T-helper 2 cell treated with Interferon-gamma antibody and Interleukin-4, amounts not matched to agents 5 μg/mL and 100 μg/mL, for 36 hours (primary cell): ENCODE data around the gene MND1.

Experiments used
- DNase-seq: peaks from one replicate; pipeline ENCODE4 v3.0.0; 2021; ENCODE audit warnings: low spot score
- H3K27ac Mint-ChIP-seq: one replicate; pipeline ENCODE4 v1.8.0; 2021; ENCODE audit warnings: mild to moderate bottlenecking, mixed read lengths
- H3K27me3 Mint-ChIP-seq: one replicate; pipeline ENCODE4 v1.8.0; 2021; ENCODE audit warnings: low read depth, mixed read lengths
- H3K36me3 Mint-ChIP-seq: one replicate; pipeline ENCODE4 v1.8.0; 2021; ENCODE audit warnings: low read depth, mixed read lengths
- H3K4me1 Mint-ChIP-seq: one replicate; pipeline ENCODE4 v1.8.0; 2021; ENCODE audit warnings: low read depth, mixed read lengths
- H3K4me3 Mint-ChIP-seq: one replicate; pipeline ENCODE4 v1.8.0; 2022; ENCODE audit warnings: mild to moderate bottlenecking, moderate library complexity, mixed read lengths
- H3K9me3 Mint-ChIP-seq: one replicate; pipeline ENCODE4 v1.8.0; 2021; ENCODE audit warnings: mixed read lengths

The MND1 gene

GRCh38 chr4:153426207-153426885 lies 81.9 kb downstream of the MND1 start:
- no peak for DNase-seq
- no peaks in the 10 kb centered on the region for H3K36me3 Mint-ChIP-seq
- no peaks in the 10 kb centered on the region for H3K27me3 Mint-ChIP-seq
- H3K4me1 Mint-ChIP-seq: peaks cover 59% of the 10 kb centered on the region
- H3K27ac Mint-ChIP-seq: peak overlapping the region; percentile 77
- no peaks in the 10 kb centered on the region for H3K9me3 Mint-ChIP-seq
- peak overlapping the region; percentile 67 for H3K4me3 Mint-ChIP-seq

DNA sequence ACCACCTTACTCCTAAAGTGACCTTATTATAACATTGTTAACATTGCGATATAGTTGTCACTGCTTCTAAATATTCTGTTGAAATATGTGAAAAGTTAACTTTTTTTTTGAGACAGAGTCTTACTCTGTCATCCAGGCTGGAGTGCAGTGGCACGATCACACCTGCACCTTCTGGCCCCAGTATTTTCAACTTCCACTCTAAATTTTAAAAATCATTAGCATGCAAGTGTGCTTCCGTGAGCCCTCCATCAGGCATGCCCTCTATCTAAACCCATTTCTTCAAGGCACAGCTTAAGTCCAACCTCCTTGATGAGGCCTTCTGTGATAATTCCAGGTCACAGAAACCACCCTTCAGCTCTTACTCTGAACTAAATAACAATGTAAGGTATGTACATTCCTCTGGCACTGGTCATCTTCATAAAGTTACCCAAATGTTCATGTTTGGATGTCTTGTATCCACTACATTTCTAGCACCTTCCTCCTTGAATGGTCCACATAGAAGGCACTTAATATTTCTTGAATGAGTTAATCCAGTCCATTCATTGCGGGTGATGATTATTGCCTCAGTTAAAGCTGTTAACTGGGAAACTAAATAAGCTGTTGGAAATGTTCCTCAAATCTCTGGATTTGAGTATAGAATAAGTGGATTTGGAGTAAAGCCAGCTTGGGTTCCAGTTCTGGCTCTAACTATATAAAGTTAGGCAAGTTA lies 83.0 kb downstream of the MND1 start:
- H3K4me1 Mint-ChIP-seq: peaks cover 58% of the 10 kb centered on the region
- H3K36me3 Mint-ChIP-seq: peaks cover 1% of the 10 kb centered on the region
- H3K9me3 Mint-ChIP-seq: no peaks in the 10 kb centered on the region
- H3K4me3 Mint-ChIP-seq: peak overlapping the region; percentile 22
- DNase-seq: no peak
- peak overlapping the region; percentile 62 for H3K27ac Mint-ChIP-seq
- no peaks in the 10 kb centered on the region for H3K27me3 Mint-ChIP-seq

GRCh38 chr4:153428941-153429475 lies 84.5 kb downstream of the MND1 start:
- H3K27ac Mint-ChIP-seq: no peak overlapping the region
- H3K36me3 Mint-ChIP-seq: peaks cover 3% of the 10 kb centered on the region
- peaks cover 65% of the 10 kb centered on the region for H3K4me1 Mint-ChIP-seq
- no peaks in the 10 kb centered on the region for H3K27me3 Mint-ChIP-seq
- H3K4me3 Mint-ChIP-seq: peak overlapping the region; percentile 37
- H3K9me3 Mint-ChIP-seq: no peaks in the 10 kb centered on the region
- no peak for DNase-seq

GRCh38 chr4:153432965-153433753 lies 88.7 kb downstream of the MND1 start:
- Mint-ChIP-seq H3K27me3 (no peaks in the 10 kb centered on the region), H3K4me1 (peaks cover 51% of the 10 kb centered on the region), H3K36me3 (peaks cover 3% of the 10 kb centered on the region), H3K27ac (peak overlapping the region; percentile 94), H3K4me3 (peak overlapping the region; percentile 88), H3K9me3 (no peaks in the 10 kb centered on the region)
- DNase-seq: peak; percentile 79

GRCh38 chr4:153433754-153434105 lies 89.2 kb downstream of the MND1 start:
- Mint-ChIP-seq H3K27me3 (no peaks in the 10 kb centered on the region), H3K4me1 (peaks cover 52% of the 10 kb centered on the region), H3K4me3 (peak overlapping the region; percentile 88), H3K36me3 (peaks cover 3% of the 10 kb centered on the region), H3K27ac (peak overlapping the region; percentile 94), H3K9me3 (no peaks in the 10 kb centered on the region)
- no peak for DNase-seq

GRCh38 chr4:153434190-153434589 lies 89.7 kb downstream of the MND1 start:
- Mint-ChIP-seq H3K4me1 (peaks cover 52% of the 10 kb centered on the region), H3K27ac (peak overlapping the region; percentile 94), H3K9me3 (no peaks in the 10 kb centered on the region), H3K27me3 (no peaks in the 10 kb centered on the region), H3K36me3 (peaks cover 3% of the 10 kb centered on the region), H3K4me3 (peak overlapping the region; percentile 88)
- DNase-seq: no peak

DNA sequence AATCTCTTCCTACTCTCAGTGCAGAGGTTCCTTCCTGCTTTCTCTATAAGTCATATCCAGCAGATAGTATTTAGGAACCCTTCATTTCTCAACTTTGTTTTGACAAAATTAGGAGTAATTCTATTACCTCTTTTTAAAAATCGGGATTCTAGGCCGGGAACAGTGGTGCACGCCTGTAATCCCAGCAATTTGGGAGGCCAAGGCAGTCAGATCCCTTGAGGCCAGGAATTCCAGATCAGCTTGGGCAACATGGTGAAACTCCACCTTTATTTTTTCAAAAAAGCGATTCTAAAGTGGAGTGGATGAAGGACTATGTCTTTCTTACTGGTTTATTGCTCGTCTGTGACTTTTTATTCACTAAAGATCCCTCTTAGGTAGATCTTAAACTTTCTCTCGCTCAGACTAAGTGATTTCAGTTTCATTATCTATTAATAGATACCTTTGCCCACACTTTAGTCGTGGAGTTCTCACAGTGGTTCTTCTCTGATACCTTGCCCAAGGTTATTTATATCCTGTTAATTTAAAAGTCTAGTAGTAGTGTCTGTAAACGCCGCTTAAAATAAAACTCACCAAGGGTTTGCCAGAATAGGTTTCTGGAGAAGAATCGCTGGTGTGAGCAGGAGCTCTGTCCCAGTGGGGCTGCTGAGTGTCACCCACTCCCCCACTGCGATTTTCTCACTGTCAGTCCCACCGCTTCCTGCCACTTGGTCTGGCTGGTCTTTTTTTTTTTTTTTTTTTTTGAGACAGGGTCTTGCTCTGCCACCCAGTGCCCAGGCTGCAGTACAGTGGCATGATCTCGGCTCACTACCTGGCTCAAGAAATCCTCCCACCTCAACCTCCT lies 94.6 kb downstream of the MND1 start:
- Mint-ChIP-seq H3K4me1 (peaks cover 30% of the 10 kb centered on the region), H3K4me3 (peak overlapping the region; percentile 76), H3K9me3 (no peaks in the 10 kb centered on the region), H3K36me3 (no peaks in the 10 kb centered on the region), H3K27me3 (no peaks in the 10 kb centered on the region), H3K27ac (peak overlapping the region; percentile 88)
- no peak for DNase-seq

- H3K27ac Mint-ChIP-seq: no peak overlapping the region
- no peaks in the 10 kb centered on the region for H3K36me3 Mint-ChIP-seq
- DNase-seq: no peak
- H3K4me3 Mint-ChIP-seq: peak overlapping the region; percentile 76
- H3K27me3 Mint-ChIP-seq: no peaks in the 10 kb centered on the region
- H3K9me3 Mint-ChIP-seq: no peaks in the 10 kb centered on the region
- H3K4me1 Mint-ChIP-seq: peaks cover 25% of the 10 kb centered on the region
These were observed 95.3 kb downstream of the MND1 start for GRCh38 chr4:153439831-153440230.

DNA sequence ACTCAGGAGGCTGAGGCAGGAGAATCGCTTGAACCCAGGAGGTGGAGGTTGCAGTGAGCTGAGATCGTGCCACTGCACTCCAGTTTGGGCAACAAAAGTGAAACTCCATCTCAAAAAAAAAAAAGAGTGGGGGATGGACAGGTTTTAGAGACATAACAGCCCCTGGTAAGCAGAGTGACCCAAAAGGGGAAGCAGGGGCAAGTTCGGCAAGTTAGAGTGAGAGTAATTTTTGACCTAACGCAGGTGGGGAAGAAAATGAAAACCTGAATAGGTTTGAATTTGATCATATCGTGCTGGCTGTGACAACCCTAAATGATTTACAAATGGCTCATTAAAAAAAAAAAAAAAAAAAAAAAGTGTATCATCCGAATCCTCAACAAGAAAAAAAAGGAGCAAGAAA lies 96.0 kb downstream of the MND1 start:
- H3K36me3 Mint-ChIP-seq: no peaks in the 10 kb centered on the region
- peaks cover 25% of the 10 kb centered on the region for H3K4me1 Mint-ChIP-seq
- H3K4me3 Mint-ChIP-seq: no peak overlapping the region
- H3K9me3 Mint-ChIP-seq: no peaks in the 10 kb centered on the region
- no peak overlapping the region for H3K27ac Mint-ChIP-seq
- DNase-seq: no peak
- no peaks in the 10 kb centered on the region for H3K27me3 Mint-ChIP-seq

DNA sequence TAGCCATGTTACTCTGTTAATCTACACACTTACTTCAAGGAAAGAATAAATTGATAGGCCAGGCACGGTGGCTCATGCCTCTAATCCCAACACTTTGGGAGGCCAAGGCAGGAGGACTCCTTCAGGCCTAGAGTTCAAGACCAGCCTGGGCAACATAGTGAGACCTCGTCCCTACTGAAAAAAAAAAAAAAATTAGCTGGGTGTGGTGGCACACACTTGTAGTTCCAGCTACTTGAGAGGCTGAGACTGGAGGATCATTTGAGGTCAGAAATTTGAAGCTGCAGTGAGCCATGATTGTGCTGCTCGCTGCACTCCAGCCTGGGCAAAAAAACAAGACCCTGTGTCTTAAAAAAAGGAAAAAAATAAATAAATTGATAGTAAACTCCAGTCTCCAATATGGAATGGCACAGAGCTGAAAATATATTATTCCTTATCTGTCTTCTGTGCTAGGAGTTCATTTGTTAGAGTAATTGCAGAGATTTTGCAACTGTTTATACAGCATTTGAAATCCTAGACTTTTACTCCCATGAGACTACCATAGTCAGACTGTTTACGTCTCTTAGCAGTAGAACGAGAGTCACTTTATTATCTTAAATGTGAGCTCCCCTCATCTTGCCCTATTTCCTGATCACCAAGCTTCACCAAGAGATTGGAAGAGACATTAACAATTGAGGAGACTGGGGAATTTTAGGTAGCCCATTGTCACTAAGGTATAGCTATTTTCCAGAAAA lies 102.9 kb downstream of the MND1 start:
- no peaks in the 10 kb centered on the region for H3K27me3 Mint-ChIP-seq
- H3K36me3 Mint-ChIP-seq: peaks cover 2% of the 10 kb centered on the region
- DNase-seq: no peak
- H3K27ac Mint-ChIP-seq: no peak overlapping the region
- H3K4me1 Mint-ChIP-seq: peaks cover 26% of the 10 kb centered on the region
- H3K9me3 Mint-ChIP-seq: no peaks in the 10 kb centered on the region
- H3K4me3 Mint-ChIP-seq: no peak overlapping the region

GRCh38 chr4:153448003-153448731 lies 103.7 kb downstream of the MND1 start:
- Mint-ChIP-seq H3K27me3 (no peaks in the 10 kb centered on the region), H3K4me3 (no peak overlapping the region), H3K9me3 (no peaks in the 10 kb centered on the region), H3K36me3 (peaks cover 2% of the 10 kb centered on the region), H3K27ac (no peak overlapping the region), H3K4me1 (peaks cover 25% of the 10 kb centered on the region)
- no peak for DNase-seq

GRCh38 chr4:153449338-153449737 lies 104.8 kb downstream of the MND1 start:
- peak overlapping the region; percentile 18 for H3K4me3 Mint-ChIP-seq

More at GRCh38 chr4:153449338-153449737, 104.8 kb downstream of the MND1 start:
- H3K36me3 Mint-ChIP-seq: peaks cover 2% of the 10 kb centered on the region
- H3K4me1 Mint-ChIP-seq: peaks cover 23% of the 10 kb centered on the region
- no peaks in the 10 kb centered on the region for H3K27me3 Mint-ChIP-seq
- no peak for DNase-seq
- H3K27ac Mint-ChIP-seq: peak overlapping the region; percentile 83
- no peaks in the 10 kb centered on the region for H3K9me3 Mint-ChIP-seq
